HL-60 (cell line): ENCODE results near the gene PSG11.
"Not testable (repeated sequence)": the region's sequence is repeated elsewhere in the genome, so short reads cannot be mapped to it uniquely, and the experiment has no call there.

Experiments used
- DNase-seq, 2 experiments: peaks; one replicate each; pipeline ENCODE4 v3.0.0-alpha.2; 2010 to 2020; ENCODE audit warnings: low read depth in 1 of 2, low spot score in 1 of 2
- H3K27ac ChIP-seq: fragments of 250-450 bp; sonication (Bioruptor Pico); replicated peaks from 2 replicates; pipeline ENCODE4 v1.5.1; 2020; ENCODE audit warnings: mild to moderate bottlenecking, moderate library complexity
- H3K27me3 ChIP-seq: fragments of 250-450 bp; sonication (Bioruptor Pico); 2 replicates; pipeline ENCODE4 v1.5.1; 2021; ENCODE audit warnings: mild to moderate bottlenecking, moderate library complexity; ENCODE audit not compliant: insufficient read depth, poor library complexity, severe bottlenecking
- H3K4me3 ChIP-seq: replicated peaks from 2 replicates; pipeline ENCODE4 v1.5.1; 2011; ENCODE audit warnings: mild to moderate bottlenecking, control low read depth, low read length; ENCODE audit not compliant: insufficient read depth
- GABPA ChIP-seq: IDR thresholded peaks from 2 replicates; pipeline ENCODE4 v1.6.1; 2012; ENCODE audit warnings: low read depth
- POLR2AphosphoS5 ChIP-seq: IDR thresholded peaks from 2 replicates; pipeline ENCODE4 v1.6.1; 2012; ENCODE audit warnings: low read depth
- REST ChIP-seq: IDR thresholded peaks from 2 replicates; pipeline ENCODE4 v1.6.1; 2012; ENCODE audit warnings: low read depth; ENCODE audit not compliant: insufficient replicate concordance
- SPI1 ChIP-seq: IDR thresholded peaks from 2 replicates; pipeline ENCODE4 v1.6.1; 2012; ENCODE audit warnings: low read depth, mild to moderate bottlenecking, borderline replicate concordance
- long read RNA-seq: library from polyadenylated mRNA; unstranded; transcript quantifications from one replicate; pipeline ENCODE4 v2.0.0, GENCODE V29; 2020
- TF ChIP-seq, protein P1 (sequence below): IDR thresholded peaks from one replicate; pipeline ENCODE4 v1.5.1; 2011; ENCODE audit warnings: low read length, control low read depth, inconsistent platforms; ENCODE audit not compliant: insufficient read depth

Gene PSG11
- long read RNA-seq = 0 reads

GRCh38 chr19:43026369-43026768, at the start of gene PSG11:
Gene PSG11, minus strand, starts transcription at chr19:43026469. Its CDS starts 97 bp downstream, at chr19:43026372.
- H3K4me3 ChIP-seq, H3K27ac ChIP-seq, H3K27me3 ChIP-seq, DNase-seq: not testable (repeated sequence)

- not testable (repeated sequence) for H3K27ac ChIP-seq, H3K4me3 ChIP-seq, H3K27me3 ChIP-seq, DNase-seq
Observed at GRCh38 chr19:43062418-43062817, 36.1 kb upstream of the PSG11 start.

- H3K27me3 ChIP-seq, H3K27ac ChIP-seq, DNase-seq, H3K4me3 ChIP-seq: not testable (repeated sequence)
Observed at GRCh38 chr19:43061326-43061725, 35.1 kb upstream of the PSG11 start.

GRCh38 chr19:43060254-43060653, 34.0 kb upstream of the PSG11 start:
- not testable (repeated sequence) for H3K27ac ChIP-seq, H3K4me3 ChIP-seq, DNase-seq, H3K27me3 ChIP-seq

- H3K27ac ChIP-seq, DNase-seq, H3K4me3 ChIP-seq, H3K27me3 ChIP-seq: not testable (repeated sequence)
Observed at GRCh38 chr19:43059482-43059881, 33.2 kb upstream of the PSG11 start.

- DNase-seq, H3K27me3 ChIP-seq, H3K27ac ChIP-seq, H3K4me3 ChIP-seq: not testable (repeated sequence)
Observed at GRCh38 chr19:43058440-43058839, 32.2 kb upstream of the PSG11 start.

GRCh38 chr19:43047966-43048365, 21.7 kb upstream of the PSG11 start:
- not testable (repeated sequence) for H3K27me3 ChIP-seq, DNase-seq, H3K27ac ChIP-seq, H3K4me3 ChIP-seq

DNA sequence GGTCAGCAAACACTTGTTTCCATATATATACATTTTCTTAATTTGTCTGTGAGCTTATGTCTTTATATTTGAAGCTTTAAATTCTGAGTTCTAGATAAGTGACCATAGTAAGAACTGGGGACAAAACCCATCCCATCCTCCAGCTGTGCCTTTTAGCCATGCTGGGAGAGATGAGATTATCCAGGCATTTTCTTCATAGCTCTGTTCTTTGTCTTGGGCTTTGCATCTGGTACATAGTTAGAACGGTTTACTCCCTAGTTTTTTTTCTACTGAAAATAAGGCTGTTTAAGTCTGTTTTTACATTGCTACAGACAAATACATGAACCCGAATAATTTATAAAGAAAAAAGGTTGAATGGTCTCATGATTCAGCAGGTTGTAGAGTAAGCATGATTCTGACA, 20.3 kb upstream of the PSG11 start:
- H3K4me3 ChIP-seq, DNase-seq, H3K27ac ChIP-seq, H3K27me3 ChIP-seq: not testable (repeated sequence)

DNA sequence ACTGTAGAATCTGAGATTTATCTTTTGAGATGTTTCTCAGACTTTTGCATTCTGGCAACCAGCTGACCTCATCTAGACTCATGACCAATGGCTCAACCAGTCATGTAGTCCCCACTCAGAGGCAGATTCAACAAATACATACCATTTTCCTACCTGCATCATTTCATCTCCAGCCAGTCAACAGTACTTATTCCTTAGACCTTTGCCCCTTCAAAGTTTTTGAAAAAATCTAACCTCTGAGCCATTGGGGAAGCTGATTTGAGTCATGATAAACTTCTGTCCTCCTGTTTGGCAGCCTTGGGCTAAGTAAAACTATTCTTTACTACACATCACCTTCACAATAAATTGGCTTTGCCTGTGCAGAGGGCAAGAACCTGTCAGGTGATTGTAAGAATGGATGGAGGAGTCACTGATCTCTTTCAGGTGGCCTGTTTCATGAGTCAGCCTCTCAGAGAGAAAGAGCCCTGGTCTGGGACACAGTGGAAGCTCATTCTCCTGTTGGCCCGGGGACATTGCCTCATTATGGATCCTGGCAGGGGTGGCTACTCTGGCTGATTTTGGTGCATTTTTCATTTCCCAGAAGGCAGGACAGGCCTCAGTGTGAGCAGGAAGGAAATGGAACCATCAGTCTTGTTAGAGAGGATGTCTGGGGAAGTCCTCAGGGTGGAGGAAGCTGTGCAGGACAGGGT, 17.4 kb upstream of the PSG11 start:
- H3K27ac ChIP-seq, H3K4me3 ChIP-seq, H3K27me3 ChIP-seq, DNase-seq: not testable (repeated sequence)

GRCh38 chr19:43031645-43032044, 5.4 kb upstream of the PSG11 start:
- DNase-seq, H3K27ac ChIP-seq, H3K4me3 ChIP-seq: not testable (repeated sequence)

GRCh38 chr19:43028866-43029265, 2.6 kb upstream of the PSG11 start:
- Histone ChIP-seq H3K27me3 (no peaks in the 10 kb centered on the region), H3K4me3 (no peak overlapping the region), H3K27ac (no peak overlapping the region)
- DNase-seq = no peak
- TF ChIP-seq REST = no peak
- TF ChIP-seq POLR2AphosphoS5 = no peak
- TF ChIP-seq, protein P1, sequence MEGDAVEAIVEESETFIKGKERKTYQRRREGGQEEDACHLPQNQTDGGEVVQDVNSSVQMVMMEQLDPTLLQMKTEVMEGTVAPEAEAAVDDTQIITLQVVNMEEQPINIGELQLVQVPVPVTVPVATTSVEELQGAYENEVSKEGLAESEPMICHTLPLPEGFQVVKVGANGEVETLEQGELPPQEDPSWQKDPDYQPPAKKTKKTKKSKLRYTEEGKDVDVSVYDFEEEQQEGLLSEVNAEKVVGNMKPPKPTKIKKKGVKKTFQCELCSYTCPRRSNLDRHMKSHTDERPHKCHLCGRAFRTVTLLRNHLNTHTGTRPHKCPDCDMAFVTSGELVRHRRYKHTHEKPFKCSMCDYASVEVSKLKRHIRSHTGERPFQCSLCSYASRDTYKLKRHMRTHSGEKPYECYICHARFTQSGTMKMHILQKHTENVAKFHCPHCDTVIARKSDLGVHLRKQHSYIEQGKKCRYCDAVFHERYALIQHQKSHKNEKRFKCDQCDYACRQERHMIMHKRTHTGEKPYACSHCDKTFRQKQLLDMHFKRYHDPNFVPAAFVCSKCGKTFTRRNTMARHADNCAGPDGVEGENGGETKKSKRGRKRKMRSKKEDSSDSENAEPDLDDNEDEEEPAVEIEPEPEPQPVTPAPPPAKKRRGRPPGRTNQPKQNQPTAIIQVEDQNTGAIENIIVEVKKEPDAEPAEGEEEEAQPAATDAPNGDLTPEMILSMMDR = no peak
- TF ChIP-seq SPI1 = no peak
- TF ChIP-seq GABPA = no peak

More at GRCh38 chr19:43031645-43032044, 5.4 kb upstream of the PSG11 start:
- not testable (repeated sequence) for H3K27me3 ChIP-seq

DNA sequence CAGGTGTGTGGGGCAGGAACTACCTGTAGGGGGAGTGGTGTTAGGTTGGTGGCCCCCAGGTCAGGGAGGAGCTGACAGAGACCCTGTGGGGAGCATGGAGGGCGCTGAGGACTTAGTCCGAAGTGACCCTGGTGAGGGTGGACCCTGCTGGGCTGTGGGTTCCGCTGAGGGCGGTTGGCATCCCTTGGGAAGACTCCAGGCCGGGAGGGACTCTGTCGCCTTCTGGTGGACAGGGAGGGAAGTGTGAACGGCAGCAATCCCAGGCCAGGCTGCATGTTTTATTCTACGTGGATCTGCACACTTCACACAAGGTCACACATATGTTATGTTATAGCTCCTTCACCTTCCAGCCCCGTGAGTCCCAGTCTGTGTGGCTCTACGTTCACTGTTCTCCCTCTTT, 1.7 kb upstream of the PSG11 start:
- H3K27ac ChIP-seq, H3K4me3 ChIP-seq, DNase-seq, H3K27me3 ChIP-seq: not testable (repeated sequence)
